ENCODE results near the gene EMB.
"Not testable (repeated sequence)": the region's sequence is repeated elsewhere in the genome, so short reads cannot be mapped to it uniquely, and the experiment has no call there.

DNA sequence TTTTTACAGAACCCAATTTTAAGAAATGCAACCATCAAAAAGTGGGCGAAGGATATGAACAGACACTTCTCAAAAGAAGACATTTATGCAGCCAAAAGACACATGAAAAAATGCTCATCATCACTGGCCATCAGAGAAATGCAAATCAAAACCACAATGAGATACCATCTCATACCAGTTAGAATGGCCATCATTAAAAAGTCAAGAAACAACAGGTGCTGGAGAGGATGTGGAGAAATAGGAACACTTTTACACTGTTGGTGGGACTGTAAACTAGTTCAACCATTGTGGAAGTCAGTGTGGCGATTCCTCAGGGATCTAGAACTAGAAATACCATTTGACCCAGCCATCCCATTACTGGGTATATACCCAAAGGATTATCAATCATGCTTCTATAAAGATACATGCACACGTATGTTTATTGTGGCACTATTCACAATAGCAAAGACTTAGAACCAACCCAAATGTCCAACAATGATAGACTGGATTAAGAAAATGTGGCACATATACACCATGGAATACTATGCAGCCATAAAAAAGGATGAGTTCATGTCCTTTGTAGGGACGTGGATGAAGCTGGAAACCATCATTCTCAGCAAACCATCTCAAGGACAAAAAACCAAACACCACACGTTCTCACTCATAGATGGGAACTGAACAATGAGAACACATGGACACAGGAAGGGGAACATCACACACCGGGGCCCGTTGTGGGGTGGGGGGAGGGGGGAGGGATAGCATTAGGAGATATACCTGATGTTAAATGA, 19.7 kb downstream of the EMB start:
- not testable (repeated sequence) for TF ChIP-seq POLR2A, EP300 (IDR thresholded peaks at IDR 0.05)
- TF ChIP-seq, protein P1, sequence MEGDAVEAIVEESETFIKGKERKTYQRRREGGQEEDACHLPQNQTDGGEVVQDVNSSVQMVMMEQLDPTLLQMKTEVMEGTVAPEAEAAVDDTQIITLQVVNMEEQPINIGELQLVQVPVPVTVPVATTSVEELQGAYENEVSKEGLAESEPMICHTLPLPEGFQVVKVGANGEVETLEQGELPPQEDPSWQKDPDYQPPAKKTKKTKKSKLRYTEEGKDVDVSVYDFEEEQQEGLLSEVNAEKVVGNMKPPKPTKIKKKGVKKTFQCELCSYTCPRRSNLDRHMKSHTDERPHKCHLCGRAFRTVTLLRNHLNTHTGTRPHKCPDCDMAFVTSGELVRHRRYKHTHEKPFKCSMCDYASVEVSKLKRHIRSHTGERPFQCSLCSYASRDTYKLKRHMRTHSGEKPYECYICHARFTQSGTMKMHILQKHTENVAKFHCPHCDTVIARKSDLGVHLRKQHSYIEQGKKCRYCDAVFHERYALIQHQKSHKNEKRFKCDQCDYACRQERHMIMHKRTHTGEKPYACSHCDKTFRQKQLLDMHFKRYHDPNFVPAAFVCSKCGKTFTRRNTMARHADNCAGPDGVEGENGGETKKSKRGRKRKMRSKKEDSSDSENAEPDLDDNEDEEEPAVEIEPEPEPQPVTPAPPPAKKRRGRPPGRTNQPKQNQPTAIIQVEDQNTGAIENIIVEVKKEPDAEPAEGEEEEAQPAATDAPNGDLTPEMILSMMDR (IDR thresholded peaks at IDR 0.05) = not testable (repeated sequence)
